GM18511 (cell line): ENCODE results near the gene CTTN.

Experiments
- ATAC-seq: cut with Tn5 transposase; IDR thresholded peaks from one replicate; pipeline ENCODE4 v1.9.1; 2021; ENCODE audit warnings: mild to moderate bottlenecking, moderate library complexity; ENCODE audit not compliant: unreplicated experiment

Gene CTTN

DNA sequence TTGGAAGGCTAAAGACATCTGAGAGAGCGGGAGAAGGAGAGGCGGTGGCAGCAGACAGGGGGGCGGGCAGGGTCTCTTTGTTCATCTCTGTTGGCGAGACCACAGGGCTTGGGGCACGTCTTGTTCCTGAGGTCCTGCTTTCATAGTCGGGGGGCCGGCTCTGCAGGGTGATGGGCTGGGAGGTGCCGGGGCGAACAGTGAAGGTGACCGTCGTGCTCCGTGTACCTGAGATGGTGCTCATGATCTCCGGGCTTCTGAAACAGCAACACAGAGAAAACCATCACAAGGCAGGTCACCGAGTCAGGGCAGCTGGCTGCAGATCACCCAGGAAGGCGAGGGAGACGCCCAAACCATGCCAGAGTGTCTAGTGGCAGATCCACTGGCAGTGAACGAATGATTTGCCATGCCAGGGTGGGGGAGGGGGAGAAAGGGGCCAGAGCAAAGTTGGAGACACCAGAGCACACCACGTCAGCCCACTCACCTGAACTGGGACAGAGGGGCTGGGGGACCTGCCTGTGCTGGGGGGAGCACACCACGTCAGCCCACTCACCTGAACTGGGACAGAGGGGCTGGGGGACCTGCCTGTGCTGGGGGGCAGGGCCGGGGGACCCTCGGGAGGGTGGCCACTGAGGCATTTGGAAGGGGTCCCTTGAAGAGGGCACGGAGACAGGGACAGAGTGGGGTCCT lies 75.0 kb downstream of the CTTN start:
- no peak for ATAC-seq

DNA sequence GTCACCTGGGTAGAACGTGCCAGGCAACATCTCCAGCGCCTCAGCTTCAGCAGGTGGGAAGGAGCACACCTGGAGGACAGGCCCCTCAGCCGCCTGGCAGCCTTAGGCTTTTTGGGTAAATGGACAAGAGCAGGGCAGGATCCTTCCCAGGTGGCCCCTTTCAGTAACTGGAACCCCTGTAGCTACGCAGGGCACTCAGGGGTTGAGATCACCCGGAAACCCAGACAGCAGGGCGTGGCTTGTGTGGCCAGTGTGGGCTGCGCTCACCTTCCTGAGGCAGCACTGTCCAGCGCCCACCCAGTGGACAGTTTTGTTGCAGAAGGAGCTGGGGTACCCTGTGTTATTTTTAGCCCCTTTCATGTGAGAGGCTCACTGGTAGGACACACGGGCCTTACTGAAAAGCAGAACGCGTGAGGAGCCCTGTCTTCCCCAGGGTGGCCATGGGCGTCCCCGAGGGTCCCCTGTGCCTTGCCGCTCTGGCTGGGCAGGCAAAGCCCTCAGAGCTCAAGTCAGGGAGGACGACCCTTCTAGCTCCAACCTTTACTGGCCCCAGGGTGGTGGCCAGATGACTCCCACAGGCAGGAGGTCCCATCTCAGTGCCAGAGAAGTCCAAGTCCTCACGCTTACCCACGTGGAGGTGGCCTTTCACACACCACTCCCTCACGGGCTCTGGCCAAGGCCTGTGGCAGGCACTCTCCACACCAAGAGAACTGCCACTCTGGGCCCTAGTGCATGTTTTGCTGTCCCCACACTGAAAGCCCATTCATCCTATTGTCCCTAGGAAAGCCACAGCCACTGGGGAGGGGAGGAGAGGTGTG lies 75.8 kb downstream of the CTTN start:
- no peak for ATAC-seq

- no peak for ATAC-seq
Observed at GRCh38 chr11:70474710-70475109, 76.4 kb downstream of the CTTN start.

- ATAC-seq = no peak
Observed at GRCh38 chr11:70476669-70477068, 78.3 kb downstream of the CTTN start.

GRCh38 chr11:70477176-70477575 lies 78.8 kb downstream of the CTTN start:
- no peak for ATAC-seq

DNA sequence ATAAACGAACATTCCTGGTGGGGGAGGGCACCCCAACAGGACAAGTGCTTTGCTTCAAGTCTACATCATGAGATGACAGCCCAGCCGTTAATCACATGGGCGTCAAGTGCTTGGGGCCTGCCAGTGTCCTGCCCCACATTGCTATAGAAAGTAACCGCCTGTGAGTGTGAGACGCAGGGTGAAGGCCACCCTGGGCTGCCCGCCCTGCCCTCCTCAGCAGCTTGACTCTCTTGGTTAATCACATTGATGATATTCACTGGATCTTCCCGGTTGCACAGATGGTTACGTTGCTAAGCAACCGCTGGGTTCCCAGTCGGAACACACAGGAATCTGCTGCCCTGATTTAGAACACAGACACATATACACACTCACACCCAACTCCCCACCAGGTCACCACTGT lies 79.3 kb downstream of the CTTN start:
- ATAC-seq = no peak

GRCh38 chr11:70478166-70478890 lies 80.0 kb downstream of the CTTN start:
- ATAC-seq = no peak

DNA sequence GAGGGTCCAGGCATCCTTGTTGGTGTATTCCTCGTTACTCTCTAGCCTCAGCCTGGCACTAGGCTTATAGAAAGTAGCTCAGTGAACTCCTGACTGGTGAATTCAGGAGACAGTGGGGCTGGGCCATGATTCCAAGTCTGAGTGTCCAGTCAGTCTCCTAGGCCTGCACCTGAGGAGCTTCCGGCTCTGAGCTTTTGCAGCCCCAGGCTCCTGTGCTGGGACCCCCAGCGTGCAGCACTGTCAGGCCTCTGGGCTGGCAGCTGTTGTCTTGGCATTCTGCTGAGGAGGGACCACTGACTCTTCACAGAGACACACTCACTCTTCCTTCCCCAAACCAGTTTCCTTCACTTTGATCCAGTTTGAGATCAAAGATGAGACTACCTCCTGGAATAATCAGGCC lies 82.4 kb downstream of the CTTN start:
- no peak for ATAC-seq

DNA sequence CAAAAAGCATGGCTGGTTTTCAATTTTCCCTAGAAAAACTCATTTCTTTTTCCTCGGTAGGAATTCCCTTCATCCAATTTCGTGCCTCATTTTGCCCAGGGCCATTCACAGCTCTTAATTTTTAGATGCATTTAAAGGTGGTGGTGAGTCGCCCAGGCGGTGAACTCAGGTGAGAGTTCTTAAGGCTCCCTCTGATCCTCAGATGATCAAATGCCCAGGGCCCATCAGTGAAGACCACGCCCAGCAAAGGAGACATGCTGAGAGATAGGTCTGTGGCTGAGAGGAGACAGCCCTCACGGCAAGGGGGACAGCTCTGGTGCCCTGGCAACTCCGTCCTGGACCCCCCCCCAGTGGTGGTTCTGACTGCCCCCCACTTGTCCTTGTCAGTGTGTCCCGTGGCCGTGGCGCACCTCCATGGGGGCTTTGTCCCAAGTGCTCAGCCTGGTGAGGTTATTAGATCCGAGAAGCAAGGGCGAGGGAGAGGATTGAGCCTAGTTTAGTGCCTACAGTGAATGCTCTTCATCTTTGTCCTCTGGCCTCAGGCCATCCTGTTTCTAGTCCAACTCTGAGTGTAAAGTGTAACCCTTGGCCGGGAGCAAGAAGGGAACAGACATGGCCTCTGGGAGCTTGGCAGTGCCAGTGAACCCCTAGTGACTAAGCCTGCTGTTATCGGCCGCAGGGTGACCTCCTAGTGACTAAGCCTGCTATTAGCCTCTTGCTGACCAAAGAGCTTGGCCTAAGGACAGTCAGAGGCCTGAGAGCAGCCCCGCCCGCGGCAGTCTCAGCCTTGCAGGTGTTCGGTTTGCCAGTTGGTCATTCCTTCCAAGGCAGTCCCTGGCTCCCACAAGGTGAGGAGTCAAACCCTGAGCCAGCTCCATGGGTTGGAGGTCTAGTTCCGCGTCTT lies 83.5 kb downstream of the CTTN start:
- ATAC-seq = no peak

- ATAC-seq = no peak
Observed at GRCh38 chr11:70482529-70482917, 84.2 kb downstream of the CTTN start.

GRCh38 chr11:70483077-70483861 lies 84.9 kb downstream of the CTTN start:
- ATAC-seq = no peak

GRCh38 chr11:70483917-70484316 lies 85.6 kb downstream of the CTTN start:
- ATAC-seq = no peak

GRCh38 chr11:70485326-70486025 lies 87.1 kb downstream of the CTTN start:
- ATAC-seq = no peak

GRCh38 chr11:70486026-70486415 lies 87.7 kb downstream of the CTTN start:
- no peak for ATAC-seq
